ENCODE data around the gene OXLD1. TPM values are rescaled to one million over a fixed set of nuclear protein-coding genes. Genes with fewer than 3 reads are reported as not detected.

OXLD1 gene
- total and polyA plus RNA-seq, 10 of the 15 experiments (the other 5 are each of a cell fraction or from before 2014, with no cell fraction given), result 4.6 to 89.5 (median 39.8) TPM

GRCh38 chr17:81686614-81687013, 20.2 kb upstream of the OXLD1 start (continued):
- TF ChIP-seq ZBTB11 (CRISPR knock-in tag; IDR thresholded peaks at IDR 0.05) (no peak), ZBTB4 (CRISPR knock-in tag; IDR thresholded peaks at IDR 0.05) (no peak), FOXK2 (IDR thresholded peaks at IDR 0.05) (no peak), CHD4 (IDR thresholded peaks at IDR 0.05) (no peak), MTA2 (IDR thresholded peaks at IDR 0.05; ENCODE audit: low read depth) (no peak), ESRRA (IDR thresholded peaks at IDR 0.05; ENCODE audit: low read length) (no peak), ATF2 (IDR thresholded peaks at IDR 0.05; ENCODE audit: low read length) (no peak)

Measured in GM12878 (cell line).